Measurements from ENCODE around the gene GH2.
A peak's percentile ranks its signal among the peaks of the same experiment; 100 is the strongest.
"Not testable (repeated sequence)": the region's sequence is repeated elsewhere in the genome, so short reads cannot be mapped to it uniquely, and the experiment has no call there.

GH2 gene

DNA sequence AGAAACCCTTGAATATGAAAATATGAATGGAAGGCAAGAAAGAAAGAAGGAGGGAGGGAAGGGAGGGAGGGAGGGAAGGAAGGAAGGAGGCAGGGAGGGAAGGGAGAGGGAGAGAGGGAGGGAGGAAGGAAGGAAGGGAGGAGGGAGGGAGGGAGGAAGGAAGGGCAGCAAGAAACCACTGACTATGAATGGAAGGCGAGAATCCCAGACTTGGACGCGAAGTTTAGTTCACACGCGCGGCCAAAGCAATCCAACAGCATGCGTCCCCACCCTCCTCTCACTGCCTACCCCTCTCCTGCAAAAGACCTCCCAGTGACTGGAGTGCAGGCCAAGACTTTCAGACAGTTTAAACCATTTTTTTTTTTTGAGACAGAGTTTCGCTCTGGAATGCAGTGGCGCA is 31.3 kb downstream of the GH2 start:
- Histone ChIP-seq H3K27ac (ENCODE audit: low read depth in 2 of 2, low read length in 2 of 2) (no peak overlapping the region), H3K27me3 (ENCODE audit: control insufficient read depth in 2 of 2, insufficient read depth in 2 of 2, low read length in 2 of 2) (no peaks in the 10 kb centered on the region), H3K9me3 (ENCODE audit: control insufficient read depth in 2 of 2, low read length in 2 of 2) (no peaks in the 10 kb centered on the region), H3K36me3 (ENCODE audit: control insufficient read depth in 2 of 2, insufficient read depth in 2 of 2, low read length in 2 of 2) (no peaks in the 10 kb centered on the region), H3K9ac (ENCODE audit: low read depth in 1 of 2, low read length in 2 of 2) (no peak overlapping the region), H3K4me1 (ENCODE audit: control insufficient read depth in 2 of 2, insufficient read depth in 2 of 2, low read length in 2 of 2) (peaks cover 0 to 4% of the 10 kb centered on the region in 2 donors), H3K4me3 (ENCODE audit: low read length in 2 of 2) (no peak overlapping the region)

DNA sequence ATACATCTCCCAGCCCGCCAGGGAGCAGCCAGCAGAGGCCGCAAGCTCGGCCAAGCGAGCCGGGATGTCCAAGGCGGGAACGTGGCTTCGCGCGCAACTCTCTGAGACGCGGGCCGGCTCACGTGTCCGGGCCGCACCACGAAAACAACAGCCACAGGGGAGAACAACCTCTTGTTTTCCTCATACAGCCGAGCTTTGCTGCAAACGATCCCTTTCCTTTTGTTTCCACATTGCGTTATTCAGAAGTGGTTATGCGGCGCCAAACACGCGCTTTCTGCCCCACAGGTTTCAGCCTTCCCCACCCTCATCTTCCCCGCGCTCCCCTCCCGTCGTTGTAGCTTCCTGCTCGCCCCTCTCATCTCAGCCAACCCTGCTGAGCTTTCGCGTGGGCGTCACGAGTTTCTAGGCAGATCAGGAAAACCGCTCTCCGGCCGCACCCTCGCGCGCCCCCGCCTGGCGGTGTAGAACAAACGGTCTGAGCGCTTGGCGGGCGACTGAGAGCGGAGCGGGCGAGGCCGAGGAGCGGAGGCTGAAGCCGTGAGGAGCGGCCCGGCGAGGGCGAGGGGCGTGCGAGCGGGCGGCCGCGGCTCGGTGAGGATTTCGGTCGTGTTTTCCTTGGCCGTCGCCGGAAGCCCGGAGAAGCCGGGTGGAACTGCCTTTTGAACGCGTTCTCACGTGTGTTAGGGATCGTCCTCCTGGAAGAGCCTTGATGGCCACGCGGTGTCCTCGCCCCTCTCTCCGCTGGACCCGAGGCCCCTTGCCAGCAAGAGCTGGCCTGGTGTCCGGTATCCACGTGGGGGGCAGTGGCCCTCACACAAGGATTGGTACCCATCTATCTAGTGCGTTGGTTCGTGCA is 32.7 kb downstream of the GH2 start:
- H3K9ac ChIP-seq (ENCODE audit: low read depth in 1 of 2, low read length in 2 of 2) = peak overlapping the region; percentile 30 to 63
- peaks cover 0 to 4% of the 10 kb centered on the region in 2 donors for H3K4me1 ChIP-seq (ENCODE audit: control insufficient read depth in 2 of 2, insufficient read depth in 2 of 2, low read length in 2 of 2)
- peak overlapping the region; percentile 53 to 76 for H3K4me3 ChIP-seq (ENCODE audit: low read length in 2 of 2)
- H3K27me3 ChIP-seq (ENCODE audit: control insufficient read depth in 2 of 2, insufficient read depth in 2 of 2, low read length in 2 of 2) = no peaks in the 10 kb centered on the region
- no peaks in the 10 kb centered on the region for H3K9me3 ChIP-seq (ENCODE audit: control insufficient read depth in 2 of 2, low read length in 2 of 2)
- H3K36me3 ChIP-seq (ENCODE audit: control insufficient read depth in 2 of 2, insufficient read depth in 2 of 2, low read length in 2 of 2) = no peaks in the 10 kb centered on the region
- peak overlapping the region in 1 of 2 donors; percentile 48 for H3K27ac ChIP-seq (ENCODE audit: low read depth in 2 of 2, low read length in 2 of 2)

DNA sequence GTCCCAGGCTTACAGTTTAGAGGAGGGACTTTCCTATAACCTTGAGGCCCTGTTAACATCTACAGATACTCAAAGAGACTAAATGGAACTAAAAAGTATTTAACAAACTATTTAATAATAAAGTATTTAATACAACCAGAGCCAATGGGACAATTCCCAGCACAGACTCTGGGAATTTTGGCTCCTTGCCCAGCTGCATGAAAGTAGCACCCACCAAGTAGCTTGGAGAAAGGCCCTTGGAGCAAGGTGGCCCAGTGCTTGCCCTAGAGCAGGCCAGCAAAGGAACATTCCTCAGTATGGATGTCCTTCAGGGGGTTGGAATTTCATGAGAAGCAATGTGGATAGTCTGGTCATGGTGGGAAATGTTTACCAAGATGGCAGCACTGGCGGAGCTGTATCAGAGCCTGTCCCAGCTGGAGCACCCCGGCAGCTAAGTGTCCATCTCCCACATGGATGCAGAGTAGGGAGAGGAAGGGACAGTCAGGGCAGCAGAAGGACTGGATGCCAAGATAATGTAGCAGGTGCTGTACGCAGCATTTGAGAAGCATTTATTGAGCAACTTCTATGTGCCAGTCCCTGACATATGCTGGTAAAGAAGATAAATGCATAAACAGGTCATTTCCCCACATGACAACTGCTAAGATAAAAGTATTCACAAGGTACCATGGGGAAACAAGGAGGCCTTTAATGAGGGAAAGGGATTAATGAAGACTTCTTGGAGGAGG is 34.1 kb downstream of the GH2 start:
- H3K4me3 ChIP-seq (ENCODE audit: low read length in 2 of 2) = no peak overlapping the region
- H3K27me3 ChIP-seq (ENCODE audit: control insufficient read depth in 2 of 2, insufficient read depth in 2 of 2, low read length in 2 of 2) = no peaks in the 10 kb centered on the region
- peaks cover 2 to 4% of the 10 kb centered on the region in 2 donors for H3K4me1 ChIP-seq (ENCODE audit: control insufficient read depth in 2 of 2, insufficient read depth in 2 of 2, low read length in 2 of 2)
- H3K9me3 ChIP-seq (ENCODE audit: control insufficient read depth in 2 of 2, low read length in 2 of 2) = no peaks in the 10 kb centered on the region
- H3K9ac ChIP-seq (ENCODE audit: low read depth in 1 of 2, low read length in 2 of 2) = no peak overlapping the region
- H3K27ac ChIP-seq (ENCODE audit: low read depth in 2 of 2, low read length in 2 of 2) = no peak overlapping the region
- no peaks in the 10 kb centered on the region for H3K36me3 ChIP-seq (ENCODE audit: control insufficient read depth in 2 of 2, insufficient read depth in 2 of 2, low read length in 2 of 2)

DNA sequence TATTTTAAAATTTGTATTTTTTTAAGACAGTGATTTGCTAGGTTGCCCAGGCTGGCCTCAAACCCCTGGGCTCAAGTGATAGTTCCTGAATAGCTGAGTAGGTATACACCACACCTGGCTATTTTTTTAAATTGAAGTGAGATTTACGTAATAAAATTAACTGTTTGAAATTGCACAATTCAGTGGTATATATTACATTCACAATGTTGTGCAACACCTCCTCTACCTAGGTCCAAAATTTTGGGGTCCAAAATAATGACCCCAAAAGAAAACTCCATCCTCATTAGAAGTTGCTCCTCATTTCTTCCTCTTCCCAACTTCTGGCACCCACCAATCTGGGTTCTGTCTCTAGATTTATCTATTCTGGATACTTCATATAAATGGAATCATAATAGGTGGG is 36.2 kb downstream of the GH2 start:
- no peaks in the 10 kb centered on the region for H3K27me3 ChIP-seq (ENCODE audit: control insufficient read depth in 2 of 2, insufficient read depth in 2 of 2, low read length in 2 of 2)
- H3K9ac ChIP-seq (ENCODE audit: low read depth in 1 of 2, low read length in 2 of 2) = no peak overlapping the region
- H3K4me1 ChIP-seq (ENCODE audit: control insufficient read depth in 2 of 2, insufficient read depth in 2 of 2, low read length in 2 of 2) = peaks cover 14% of the 10 kb centered on the region in 2 donors
- no peak overlapping the region for H3K4me3 ChIP-seq (ENCODE audit: low read length in 2 of 2)
- no peaks in the 10 kb centered on the region for H3K36me3 ChIP-seq (ENCODE audit: control insufficient read depth in 2 of 2, insufficient read depth in 2 of 2, low read length in 2 of 2)
- H3K27ac ChIP-seq (ENCODE audit: low read depth in 2 of 2, low read length in 2 of 2) = no peak overlapping the region
- H3K9me3 ChIP-seq (ENCODE audit: control insufficient read depth in 2 of 2, low read length in 2 of 2) = no peaks in the 10 kb centered on the region

DNA sequence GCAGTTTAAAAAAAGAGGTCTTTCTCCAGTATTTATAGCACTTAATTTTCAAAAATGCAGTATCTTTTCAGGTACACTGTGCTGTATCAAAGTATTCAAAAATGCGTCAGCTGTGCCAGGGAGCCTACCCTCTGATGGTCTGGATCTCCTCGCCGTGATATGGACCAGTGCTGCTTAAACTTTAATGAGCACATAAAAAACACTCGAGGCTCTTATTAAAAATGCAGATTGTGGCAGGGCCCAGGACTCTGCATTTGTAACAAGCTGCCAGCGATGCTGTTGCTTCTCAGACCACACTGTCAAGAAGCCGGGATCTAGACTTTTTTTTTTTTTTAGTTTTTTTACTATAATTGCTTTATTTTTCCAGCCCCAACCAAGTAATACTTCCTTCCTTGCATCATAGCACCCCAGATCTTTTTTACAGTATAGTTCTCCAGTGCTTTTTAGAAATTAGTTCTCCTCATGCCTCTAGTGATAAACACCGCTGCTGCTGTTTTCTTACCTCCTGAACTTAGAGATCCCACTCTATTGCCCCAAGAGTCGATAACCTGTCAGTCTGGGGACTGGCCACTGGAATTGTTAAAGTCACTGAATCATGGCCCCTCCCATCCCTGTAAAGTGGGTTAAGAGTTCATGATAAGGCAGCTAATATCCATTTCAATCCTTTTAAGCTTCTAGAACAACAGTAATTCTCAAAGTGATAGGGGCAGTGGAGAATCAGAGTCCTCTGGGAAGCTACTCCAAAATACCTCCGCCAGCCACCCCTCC is 37.6 kb downstream of the GH2 start:
- H3K27ac ChIP-seq (ENCODE audit: low read depth in 2 of 2, low read length in 2 of 2) = peak overlapping the region; percentile 76 to 86
- H3K9me3 ChIP-seq (ENCODE audit: control insufficient read depth in 2 of 2, low read length in 2 of 2) = no peaks in the 10 kb centered on the region
- no peaks in the 10 kb centered on the region for H3K27me3 ChIP-seq (ENCODE audit: control insufficient read depth in 2 of 2, insufficient read depth in 2 of 2, low read length in 2 of 2)
- peaks cover 22 to 24% of the 10 kb centered on the region in 2 donors for H3K4me1 ChIP-seq (ENCODE audit: control insufficient read depth in 2 of 2, insufficient read depth in 2 of 2, low read length in 2 of 2)
- peak overlapping the region in 1 of 2 donors; percentile 63 for H3K9ac ChIP-seq (ENCODE audit: low read depth in 1 of 2, low read length in 2 of 2)
- no peaks in the 10 kb centered on the region for H3K36me3 ChIP-seq (ENCODE audit: control insufficient read depth in 2 of 2, insufficient read depth in 2 of 2, low read length in 2 of 2)
- H3K4me3 ChIP-seq (ENCODE audit: low read length in 2 of 2) = peak overlapping the region in 1 of 2 donors; percentile 87

DNA sequence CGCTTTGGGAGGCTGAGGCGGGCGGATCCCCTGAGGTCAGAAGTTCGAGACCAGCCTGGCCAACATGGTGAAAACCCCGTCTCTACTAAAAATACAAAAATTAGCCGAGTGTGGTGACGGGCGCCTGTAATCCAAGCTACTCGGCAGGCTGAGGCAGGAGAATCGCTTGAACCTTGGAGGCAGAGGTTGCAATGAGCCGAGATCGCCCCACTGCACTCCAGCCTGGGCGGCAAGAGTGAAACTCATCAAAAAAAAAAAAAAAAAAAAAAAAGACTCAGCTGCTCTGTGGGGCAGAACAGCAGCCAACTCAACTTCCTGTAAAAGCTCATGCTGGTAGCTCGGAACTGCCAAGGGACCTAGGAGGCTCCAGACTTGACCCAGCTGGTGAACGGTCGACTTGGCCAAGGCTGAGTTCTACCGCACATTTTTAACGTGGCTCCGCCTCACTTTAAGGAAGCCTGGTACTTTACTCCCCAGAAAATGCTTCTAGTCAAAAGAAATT is 38.3 kb downstream of the GH2 start:
- Histone ChIP-seq H3K9ac (ENCODE audit: low read depth in 1 of 2, low read length in 2 of 2) (peak overlapping the region; percentile 73 to 83), H3K4me1 (ENCODE audit: control insufficient read depth in 2 of 2, insufficient read depth in 2 of 2, low read length in 2 of 2) (peaks cover 25 to 28% of the 10 kb centered on the region in 2 donors), H3K4me3 (ENCODE audit: low read length in 2 of 2) (peak overlapping the region; percentile 78 to 87), H3K27ac (ENCODE audit: low read depth in 2 of 2, low read length in 2 of 2) (peak overlapping the region; percentile 76 to 86)
- H3K27me3 ChIP-seq (ENCODE audit: control insufficient read depth in 2 of 2, insufficient read depth in 2 of 2, low read length in 2 of 2); H3K36me3 ChIP-seq (ENCODE audit: control insufficient read depth in 2 of 2, insufficient read depth in 2 of 2, low read length in 2 of 2); H3K9me3 ChIP-seq (ENCODE audit: control insufficient read depth in 2 of 2, low read length in 2 of 2): not testable (repeated sequence)

DNA sequence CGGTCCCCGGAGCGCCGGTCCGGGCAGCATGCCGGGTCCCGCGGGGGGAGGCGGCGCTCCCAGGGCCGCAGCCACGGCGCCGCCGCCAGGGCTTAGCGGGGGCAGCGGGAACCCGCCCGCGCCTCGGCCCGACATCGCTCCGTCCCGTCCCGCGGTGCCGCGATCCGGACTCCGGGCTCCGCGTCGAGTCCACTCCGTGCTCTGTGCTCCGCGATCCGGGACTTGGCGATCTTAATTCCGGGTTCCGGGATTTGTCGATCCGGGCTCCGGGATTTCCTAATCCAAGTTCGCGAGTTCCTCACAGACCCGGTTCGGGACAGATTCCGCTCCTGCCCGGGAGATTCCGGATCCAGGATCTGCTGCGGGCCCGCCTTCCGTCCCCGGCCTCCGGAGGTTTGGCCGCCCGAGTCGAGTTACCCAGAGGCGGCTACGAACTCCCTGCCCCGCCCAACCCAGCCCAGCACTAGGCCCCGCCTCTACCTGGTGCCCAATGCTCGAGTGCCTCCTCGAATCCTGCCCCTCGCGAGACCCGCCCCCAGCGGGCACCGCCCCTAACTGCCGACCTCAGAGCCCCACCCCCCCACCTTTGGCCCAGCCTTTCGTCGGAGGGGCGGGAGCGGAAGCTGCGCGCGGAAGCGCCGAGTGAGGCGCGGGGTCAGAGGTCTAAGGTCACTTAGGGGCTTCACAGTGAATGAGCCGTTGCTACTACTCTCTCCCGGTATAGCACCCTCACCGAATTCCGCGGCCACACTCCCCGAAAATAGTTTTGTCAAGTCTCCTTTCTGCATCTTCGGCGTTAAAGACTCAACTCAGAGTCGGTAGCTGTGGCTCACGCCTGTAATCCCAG is 39.0 kb downstream of the GH2 start, which contains the start of gene SMARCD2:
TSS of gene SMARCD2 (minus strand) at position 146 of the 847 bp plus-strand sequence. CDS start at position 135, 11 bp downstream.
- Histone ChIP-seq H3K27me3 (ENCODE audit: control insufficient read depth in 2 of 2, insufficient read depth in 2 of 2, low read length in 2 of 2) (no peaks in the 10 kb centered on the region), H3K36me3 (ENCODE audit: control insufficient read depth in 2 of 2, insufficient read depth in 2 of 2, low read length in 2 of 2) (no peaks in the 10 kb centered on the region), H3K9me3 (ENCODE audit: control insufficient read depth in 2 of 2, low read length in 2 of 2) (no peaks in the 10 kb centered on the region), H3K27ac (ENCODE audit: low read depth in 2 of 2, low read length in 2 of 2) (peak within 1 kb of the TSS; percentile 88 to 90), H3K4me1 (ENCODE audit: control insufficient read depth in 2 of 2, insufficient read depth in 2 of 2, low read length in 2 of 2) (peaks cover 28 to 33% of the 10 kb centered on the region in 2 donors), H3K4me3 (ENCODE audit: low read length in 2 of 2) (peak within 1 kb of the TSS; percentile 87 to 93), H3K9ac (ENCODE audit: low read depth in 1 of 2, low read length in 2 of 2) (peak within 1 kb of the TSS; percentile 91 to 92)

DNA sequence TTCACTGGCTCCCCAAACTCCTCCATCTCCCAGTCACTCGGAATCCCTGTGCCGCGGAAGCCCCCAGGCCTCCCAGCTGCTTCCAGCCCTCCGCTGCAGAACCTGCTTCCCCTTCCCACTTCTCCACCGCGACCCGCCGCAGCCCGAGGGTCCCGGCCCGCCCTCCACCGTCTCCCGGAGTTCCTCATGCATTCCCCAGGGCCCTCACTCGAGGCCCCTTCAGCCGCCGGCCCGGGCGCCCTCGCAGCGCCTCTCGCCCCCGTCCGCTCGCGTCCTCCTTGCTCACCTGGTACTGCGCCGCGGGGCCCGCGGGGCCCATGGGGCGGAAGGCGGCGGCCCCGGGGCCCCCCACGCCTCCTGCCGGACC is 39.6 kb downstream of the GH2 start:
- H3K4me1 ChIP-seq (ENCODE audit: control insufficient read depth in 2 of 2, insufficient read depth in 2 of 2, low read length in 2 of 2) = peaks cover 28 to 35% of the 10 kb centered on the region in 2 donors

More for the DNA sequence above, 39.6 kb downstream of the GH2 start:
- peak overlapping the region; percentile 91 to 92 for H3K9ac ChIP-seq (ENCODE audit: low read depth in 1 of 2, low read length in 2 of 2)
- H3K4me3 ChIP-seq (ENCODE audit: low read length in 2 of 2) = peak overlapping the region; percentile 87 to 93
- no peaks in the 10 kb centered on the region for H3K9me3 ChIP-seq (ENCODE audit: control insufficient read depth in 2 of 2, low read length in 2 of 2)
- H3K36me3 ChIP-seq (ENCODE audit: control insufficient read depth in 2 of 2, insufficient read depth in 2 of 2, low read length in 2 of 2) = peaks cover 0 to 2% of the 10 kb centered on the region in 2 donors
- no peaks in the 10 kb centered on the region for H3K27me3 ChIP-seq (ENCODE audit: control insufficient read depth in 2 of 2, insufficient read depth in 2 of 2, low read length in 2 of 2)
- peak overlapping the region; percentile 88 to 90 for H3K27ac ChIP-seq (ENCODE audit: low read depth in 2 of 2, low read length in 2 of 2)
